IPS DF 4.7 (cell line): ENCODE data around the gene COBLL1.

Experiments used
- DNase-seq: peaks from one replicate; pipeline ENCODE4 v3.0.0-alpha.2; 2013; ENCODE audit warnings: low spot score; ENCODE audit errors: extremely low read depth

COBLL1 gene

DNA sequence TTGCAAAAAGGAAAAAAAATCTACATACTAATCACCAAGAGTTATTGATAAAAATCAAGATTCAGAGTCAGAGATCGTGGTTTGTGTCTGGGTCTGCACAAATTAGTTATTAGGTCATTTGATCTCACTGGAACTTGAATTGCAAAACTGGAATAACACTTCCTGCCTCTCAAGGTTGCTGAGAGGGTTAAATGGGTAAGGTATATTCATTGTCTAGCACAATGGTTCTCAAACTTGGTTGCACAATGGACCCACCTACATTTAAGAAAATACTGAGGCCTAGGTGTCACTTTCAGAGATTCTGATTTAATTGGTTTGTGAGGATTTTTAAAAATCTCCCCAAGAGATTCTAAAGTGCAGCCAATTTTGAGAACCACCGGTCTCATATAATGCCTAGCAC, 84.8 kb downstream of the COBLL1 start:
- DNase-seq = no peak

DNA sequence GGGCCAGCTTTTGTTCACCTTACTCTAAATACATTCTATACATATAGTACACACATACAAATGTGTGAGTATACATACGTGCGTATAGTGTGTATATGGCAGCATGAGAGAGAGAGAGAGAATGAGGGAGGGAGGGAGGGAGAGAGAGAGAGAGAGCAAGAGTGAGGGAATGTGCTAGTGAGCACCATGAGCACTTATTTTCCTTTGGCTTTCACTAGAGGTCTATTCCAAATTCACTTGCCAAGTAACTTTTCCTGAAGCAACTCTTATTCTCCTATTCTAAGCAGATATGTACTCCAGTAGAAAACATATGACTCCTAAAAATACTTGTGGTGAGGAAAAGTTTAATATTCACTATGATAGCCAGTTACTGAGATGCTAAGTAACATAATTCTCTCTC, 85.7 kb downstream of the COBLL1 start:
- DNase-seq = no peak

DNA sequence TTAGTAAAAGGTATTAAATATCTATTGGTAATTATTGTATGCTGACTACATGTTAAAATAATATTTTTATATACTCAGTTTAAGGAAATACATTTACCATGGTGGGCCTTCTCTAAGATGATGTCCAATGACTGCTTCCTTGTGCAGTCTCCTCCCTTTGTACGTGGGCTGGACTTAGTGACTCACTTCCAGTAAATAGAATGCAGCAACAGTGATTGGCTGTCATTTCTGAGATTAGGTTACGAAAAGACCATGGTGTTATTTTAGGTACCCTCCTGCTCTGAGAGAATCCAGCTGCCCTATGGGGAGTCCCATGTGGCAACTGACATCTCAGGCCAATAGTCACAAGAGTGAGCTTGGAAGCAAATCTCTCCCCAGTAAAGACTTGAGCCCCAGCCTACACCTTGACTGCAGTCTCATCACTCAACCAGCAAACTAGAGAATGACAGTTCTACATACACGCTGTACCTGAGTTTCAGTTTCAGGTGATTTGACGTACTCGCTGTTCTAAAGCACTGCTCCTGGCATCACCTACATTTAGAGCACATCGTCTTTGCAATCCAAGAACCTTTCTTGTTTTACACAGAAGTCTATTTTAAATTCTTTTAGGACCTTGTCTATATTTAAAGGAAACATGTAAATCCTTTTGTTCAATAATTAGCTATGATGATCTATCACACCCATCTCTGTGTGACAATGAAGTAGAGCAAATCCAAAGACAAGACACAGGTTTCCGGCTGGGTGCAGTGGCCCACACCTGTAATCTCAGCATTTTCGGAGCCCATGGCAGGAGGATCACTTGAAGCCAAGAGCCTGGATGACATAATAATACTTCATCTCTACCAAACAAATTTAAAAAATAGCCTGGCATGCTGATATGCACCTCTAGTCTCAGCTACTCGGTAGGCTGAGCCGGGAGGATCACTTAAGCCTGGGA, 87.2 kb downstream of the COBLL1 start:
- DNase-seq = no peak

DNA sequence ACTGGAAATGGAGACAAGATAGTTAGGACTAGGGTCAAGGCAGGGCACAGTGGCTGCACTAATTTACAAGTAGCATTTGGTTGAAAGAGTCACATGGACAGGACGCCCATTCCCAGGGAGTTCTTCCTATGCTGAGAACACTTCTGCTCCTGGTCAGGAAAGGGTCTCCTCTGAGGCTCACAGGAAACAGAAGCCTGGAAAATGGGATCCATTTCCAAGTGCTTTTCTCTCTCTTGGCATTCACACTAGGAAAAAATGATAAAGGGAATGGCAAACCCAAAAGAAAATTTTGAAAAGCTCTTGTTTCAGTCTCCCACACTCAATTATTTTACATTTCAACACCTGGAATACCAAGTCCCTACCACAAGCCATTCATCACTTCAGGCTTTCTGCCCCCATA, 88.7 kb downstream of the COBLL1 start:
- no peak for DNase-seq

DNA sequence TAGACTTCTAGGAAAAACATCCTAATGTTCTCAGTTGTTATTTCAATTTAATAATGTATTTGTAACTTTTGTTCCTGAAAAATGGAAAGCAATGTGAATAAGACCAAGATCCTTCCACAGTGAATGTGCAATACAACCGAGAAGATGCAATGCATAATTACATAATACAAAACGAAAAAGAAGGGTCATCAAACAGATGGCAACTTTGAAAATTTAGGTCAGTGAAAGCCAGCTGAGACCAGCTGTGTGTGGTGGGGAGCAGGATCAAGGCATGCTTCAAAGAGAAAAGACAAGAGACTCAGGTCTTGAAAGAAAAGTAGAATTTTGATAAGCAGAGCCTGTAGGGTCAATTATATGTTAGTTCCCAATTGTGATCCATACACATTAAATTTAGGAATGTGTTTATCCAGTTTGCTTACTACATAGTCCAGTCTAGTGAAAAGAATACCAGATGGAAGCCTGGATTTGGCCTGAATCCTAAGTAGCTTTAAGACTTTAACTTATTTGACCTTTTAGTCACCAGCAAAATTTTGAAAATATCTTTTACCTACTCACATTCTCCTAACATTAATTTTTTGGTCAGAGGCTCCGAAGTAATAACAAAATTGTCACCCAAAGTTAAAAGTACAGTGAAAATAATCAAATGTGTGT, 93.7 kb downstream of the COBLL1 start:
- no peak for DNase-seq

DNA sequence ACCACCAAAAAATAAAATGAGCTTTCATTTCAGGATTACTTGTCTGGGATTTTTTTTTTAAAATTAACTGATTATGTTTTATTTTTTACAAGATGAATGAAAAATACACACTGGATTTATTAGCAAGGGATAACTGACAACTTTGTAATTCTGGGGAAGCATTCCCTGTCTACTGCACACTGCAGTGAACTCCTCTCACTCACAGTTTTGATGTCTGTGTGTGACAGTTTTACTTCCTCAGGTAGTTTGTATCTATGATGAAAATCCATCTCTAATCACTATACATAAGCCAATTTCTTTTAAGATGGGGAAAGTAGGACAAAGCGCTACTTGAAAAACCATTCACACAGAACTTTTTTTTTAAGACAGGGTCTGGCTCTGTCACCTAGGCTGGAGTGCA, 94.5 kb downstream of the COBLL1 start:
- DNase-seq = no peak

DNA sequence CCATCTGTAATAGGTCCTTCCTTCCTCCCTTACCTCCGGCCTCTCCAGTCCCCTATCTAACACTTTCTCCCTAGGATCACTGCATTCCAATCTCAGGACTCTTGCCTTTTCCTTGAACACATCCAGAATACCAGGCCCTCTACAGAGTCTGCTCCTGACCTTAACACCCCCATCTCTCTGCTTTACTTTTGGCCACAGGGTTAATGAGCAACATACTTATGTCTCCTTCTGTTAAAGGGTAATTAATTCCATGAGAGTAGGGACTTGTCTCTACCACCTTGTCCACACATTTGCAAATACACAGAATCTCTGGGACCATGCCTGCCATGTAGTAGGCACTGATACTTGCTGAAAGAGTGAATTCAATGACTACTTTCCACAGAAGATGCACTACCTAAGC, 94.9 kb downstream of the COBLL1 start:
- no peak for DNase-seq

DNA sequence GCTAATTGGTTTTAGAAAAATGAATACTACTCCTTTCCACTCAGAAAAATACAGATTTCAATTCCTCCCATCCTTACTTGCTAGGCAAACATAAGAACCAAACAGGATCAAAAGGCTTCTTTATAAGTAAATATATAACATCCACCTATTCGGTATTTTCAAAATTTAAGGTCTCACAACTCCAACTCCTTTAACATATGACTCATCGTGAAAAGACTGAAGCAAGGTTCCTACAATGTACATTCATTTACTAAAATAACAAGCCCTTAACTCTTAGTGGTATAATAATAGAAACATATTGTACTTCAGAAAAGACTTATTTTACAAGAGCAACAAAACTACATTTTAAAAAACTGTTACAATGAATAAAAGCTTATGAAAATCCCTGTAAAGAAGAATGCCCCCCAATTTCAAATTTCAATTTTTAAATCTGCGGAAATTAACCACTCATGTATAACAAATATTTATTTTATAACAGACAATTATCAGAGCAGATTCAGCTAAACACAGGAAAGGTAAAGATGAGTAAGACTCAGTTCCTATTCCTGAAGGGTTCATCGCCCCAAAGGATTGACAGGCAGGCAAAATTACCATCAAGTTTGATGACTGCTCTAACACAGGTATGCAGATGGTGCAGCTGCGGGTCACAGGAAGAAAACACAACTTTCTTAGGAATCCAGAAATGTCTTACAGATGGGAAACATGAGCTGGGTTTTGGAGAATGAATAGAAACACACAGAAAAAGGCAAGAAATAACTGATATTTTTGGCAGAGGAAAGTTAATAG, 96.4 kb downstream of the COBLL1 start:
- no peak for DNase-seq

DNA sequence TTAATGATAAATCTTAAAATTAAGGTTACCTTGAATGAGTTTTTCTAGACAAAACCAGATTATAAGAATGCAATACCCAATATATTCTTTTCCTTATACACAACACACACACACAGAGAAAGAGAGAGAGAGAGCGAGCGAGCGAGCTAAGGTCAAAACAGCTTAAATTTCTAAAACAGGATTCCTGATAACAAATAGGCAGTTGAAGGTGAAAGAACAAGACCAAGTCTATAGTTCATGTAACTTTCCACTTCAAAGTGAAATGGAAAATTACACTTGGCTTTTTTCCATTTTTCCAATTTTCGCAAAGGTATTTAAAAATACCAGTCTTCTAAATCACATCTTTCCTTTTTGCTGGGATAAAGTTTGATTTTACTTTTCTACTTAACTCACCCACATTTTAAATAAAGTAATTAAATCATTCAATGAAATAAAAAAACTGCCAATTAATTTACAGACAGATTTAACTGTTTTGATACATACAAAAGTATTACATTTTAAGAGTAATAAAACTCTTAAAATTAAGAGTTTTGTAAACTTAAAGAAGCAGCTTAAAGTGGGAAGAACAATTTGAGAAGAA, 98.8 kb downstream of the COBLL1 start:
- no peak for DNase-seq

DNA sequence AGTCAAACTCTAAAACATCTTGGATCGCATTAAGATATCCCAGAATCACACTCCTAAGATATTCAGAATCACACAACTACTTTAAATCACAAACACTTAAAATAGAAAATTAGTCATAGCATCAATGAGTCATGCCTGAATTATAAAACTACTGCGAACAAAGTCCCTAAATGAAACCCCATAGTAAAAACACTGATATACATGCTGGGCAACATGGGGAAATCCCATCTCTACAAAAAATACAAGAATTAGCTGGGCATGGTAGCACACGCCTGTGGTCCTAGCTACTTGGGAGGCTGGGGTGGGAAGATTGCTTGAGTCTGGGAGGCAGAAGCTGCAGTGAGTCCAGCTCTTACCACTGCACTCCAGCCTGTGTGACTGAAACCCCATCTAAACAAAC, 101.7 kb downstream of the COBLL1 start:
- no peak for DNase-seq

DNA sequence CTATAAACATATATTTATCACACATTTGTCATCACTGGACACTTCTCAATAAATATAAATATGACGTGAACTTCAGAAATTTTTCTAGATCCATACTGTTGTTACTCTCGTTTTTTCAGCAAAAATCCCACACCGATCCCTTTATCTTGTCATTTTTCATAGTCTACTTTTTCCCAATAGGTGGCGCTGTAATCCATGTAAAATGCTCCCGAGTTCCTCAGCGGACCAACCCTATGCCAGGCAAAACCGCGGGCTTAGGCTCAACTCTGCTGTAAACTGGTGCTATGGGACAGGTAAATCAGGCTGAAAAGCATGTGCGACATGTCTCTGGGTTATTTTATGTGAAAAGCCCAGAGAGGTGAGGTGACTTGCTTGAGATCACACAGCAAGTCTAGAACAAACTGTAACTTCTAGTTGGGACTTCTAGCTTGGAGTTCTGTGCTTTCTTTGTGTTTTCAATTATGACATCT, 104.0 kb downstream of the COBLL1 start:
- DNase-seq = peak; percentile 53

DNA sequence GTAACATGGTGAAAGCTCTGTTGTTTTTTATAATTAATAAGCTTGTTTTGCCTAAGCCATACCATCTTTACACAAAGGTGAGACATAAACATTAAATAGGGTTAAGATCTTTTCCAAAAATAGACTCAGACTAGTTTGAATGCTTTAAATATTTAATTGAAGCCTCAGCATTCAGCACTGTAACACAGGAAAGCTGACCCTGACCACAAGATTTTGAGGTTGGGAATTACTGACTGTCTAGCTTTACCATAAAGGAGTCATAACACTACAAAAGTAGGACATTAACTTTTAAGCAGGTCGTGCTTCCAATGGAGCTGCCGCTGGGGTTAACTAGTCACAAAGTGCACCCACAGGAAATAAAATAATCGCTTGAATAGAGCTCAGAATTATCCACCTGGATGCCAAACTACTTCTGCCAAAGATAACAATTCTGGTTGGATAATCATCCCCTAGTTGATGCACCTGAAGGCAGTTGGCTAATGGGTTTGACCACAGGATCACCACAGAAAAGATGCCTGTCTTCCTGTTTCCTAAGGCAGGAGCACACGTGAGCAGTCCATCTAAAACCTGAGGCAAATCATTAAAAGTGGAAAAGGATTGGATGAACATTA, 106.2 kb downstream of the COBLL1 start:
- no peak for DNase-seq

DNA sequence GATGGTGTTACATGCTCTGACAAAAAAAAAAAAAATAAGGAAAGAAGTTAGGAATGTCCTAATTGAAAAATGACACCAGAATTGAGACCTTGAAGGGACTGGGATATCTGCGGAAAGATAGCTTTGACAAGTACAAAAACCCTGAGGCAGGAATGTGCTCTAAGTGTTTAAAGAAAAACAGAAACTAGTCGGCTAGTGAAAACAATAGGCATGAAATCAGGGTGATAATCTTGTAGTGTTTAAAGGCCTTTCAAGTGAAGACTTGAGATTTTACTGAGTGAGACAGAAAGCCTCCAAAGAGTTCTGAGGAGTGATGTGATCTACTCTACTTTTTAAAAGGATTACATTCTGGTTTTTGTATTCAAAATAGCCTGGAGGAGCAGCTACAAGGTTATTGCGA, 107.4 kb downstream of the COBLL1 start:
- DNase-seq = no peak

DNA sequence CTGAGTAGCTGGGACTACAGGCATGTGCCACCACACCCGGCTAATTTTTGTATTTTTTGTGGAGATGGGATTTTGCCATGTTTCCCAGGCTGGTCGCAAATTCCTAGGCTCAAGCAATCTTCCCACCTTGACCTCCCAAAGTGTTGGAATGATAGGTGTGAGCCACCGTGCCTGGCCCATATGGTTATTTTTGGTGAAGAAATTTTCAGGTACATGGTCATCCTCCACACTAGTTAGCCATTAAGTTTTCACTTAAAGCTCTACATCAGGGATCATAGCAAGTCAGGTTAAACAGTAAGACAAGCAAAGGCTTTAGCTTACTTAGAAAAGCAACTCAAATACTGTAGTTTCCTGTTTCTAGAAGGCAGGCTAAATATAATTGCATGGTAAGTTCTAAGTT, 116.1 kb downstream of the COBLL1 start:
- DNase-seq = no peak

DNA sequence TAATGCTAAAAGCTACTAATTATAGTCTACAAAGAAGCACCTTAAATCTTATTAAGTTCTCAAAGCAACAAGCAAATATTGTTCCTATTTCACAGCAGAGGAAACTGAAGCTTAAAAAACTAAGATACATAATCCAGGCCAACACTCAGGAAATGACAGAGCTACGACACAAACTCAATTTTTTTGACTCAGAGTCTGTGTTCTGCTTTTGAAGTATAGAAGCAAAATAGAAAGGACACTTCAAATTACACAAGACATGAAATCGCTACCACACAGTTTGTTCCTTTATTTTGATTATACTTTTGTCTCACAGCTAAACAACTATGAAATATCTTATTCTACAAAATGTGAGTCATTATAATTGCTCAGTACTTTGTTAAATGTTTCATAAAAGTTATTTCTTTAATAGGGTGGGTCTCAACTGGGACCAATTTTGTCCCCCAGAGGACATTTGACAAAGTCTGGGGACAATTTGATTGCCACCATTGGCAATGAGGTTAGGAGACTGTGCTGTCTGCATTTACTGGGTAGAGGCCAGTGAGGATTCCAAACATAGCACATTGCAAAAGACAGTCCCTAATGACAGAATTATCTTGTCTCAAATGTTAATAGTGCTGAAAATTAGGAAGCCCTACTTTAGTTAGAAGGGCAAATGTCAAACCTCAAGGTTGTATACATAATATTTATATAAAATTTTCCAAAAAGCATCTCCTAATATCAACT, 118.8 kb downstream of the COBLL1 start:
- no peak for DNase-seq

DNA sequence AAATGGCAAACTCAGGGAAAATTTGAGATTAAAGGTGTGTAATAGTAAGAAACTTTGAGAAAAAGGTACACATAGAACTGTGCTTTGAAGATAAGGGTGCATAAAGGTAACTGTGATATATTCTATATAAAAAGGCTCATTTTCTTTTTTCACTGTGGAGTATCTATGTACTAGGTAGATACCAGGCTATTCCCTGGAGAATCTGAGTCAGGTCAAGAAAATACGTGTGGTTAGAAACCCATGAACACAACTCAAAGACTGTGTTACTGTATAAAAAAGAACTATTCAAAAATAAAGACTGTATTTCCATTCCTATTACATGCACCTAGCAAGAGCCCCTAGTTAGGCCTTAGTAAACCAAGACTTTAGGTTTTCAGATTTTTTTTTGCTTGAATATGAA, 120.2 kb downstream of the COBLL1 start:
- no peak for DNase-seq

DNA sequence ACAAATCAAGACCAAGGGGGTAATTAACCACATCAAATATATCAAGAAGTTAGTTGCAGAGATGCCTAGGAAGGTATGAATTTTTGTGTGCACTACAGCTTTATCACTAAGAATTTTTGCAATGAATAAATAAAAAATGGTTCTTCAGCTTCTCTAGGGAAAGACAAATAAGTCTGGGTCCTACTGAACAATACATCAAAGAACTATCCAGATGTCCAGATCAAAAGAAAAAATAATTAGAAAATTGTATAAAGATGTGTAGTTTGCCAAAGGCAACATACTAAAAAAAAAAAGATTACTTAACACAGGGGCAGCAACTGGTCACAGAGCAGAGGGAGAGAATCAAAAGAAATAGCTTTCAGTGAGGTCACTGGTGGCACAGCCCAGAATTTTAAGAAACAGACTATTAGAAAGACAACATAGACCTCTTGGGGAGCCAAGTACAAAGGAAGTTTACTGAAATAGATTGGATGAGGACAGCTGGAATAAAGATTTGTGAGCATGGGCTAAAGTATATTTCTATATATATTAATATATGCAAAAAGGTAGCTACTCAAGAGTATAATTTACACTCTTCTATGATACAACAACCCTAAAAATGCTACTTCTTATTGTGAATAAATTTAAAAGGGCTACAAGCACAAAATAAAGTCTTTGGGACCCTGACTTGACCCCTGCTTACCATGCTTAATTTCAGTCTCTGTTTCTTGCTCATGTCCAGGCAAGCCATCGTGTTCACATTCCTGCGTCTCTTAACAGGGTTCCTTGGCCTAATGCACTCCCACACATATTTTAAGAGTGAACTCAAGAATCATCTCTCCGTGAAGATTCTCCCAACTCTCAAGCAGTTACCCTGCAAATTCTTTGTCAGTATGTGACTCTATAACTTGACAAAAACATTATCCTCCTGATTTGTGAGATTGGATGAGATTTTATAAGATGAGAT, 121.4 kb downstream of the COBLL1 start:
- no peak for DNase-seq

DNA sequence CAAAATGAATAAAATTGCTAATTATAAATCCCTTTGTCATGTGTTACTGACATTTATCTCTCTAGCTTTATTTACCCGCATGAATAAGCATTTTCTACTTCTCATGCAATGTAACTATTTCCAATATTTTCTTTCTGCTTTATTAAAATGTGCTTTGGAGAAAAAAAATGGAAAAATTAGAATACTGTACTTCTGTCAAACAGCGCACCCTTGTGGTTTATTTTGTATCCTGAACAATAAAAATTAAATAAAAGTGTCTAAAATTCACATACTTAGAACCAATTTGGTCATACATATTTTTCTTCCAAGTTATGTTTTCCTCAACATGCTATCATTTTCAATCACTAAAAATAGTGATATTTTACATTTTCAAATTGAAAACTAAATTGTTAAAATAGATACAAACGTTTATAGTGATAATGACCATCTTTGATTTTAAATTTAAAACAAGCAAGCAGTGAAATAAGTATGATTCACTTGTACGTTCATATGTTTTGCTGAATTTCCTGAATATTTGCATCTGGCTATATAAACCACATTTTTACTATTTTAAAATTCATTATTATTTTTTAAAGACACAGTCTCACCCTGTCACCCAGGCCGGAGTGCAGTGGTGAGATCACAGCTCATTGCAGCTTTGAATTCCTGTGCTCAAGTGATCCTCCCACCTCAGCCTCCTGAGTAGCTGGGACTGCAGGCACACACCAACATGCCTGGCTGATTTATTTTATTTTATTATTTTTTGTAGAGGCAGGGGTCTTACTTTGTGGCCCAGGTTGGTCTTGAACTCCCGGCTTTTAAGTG, 124.4 kb downstream of the COBLL1 start:
- DNase-seq = no peak

DNA sequence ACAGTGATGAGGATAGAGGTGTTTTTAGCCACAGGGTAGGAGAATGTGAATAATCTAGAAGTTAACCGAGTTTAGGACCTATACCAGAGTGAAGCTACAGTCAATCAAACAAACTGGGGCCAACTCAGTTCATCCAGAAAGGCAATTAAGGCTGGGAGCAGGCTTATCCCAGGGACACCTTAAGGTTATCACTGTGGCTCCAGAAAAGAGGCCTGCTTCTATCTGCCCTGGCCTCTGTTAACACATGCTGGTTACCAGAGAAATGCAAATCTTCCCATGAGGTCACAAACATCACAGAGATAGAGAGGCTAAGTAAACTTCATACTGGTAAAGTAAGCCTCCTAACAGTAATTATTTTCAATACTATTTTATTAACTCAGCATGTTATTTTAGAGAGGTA, 127.2 kb downstream of the COBLL1 start:
- no peak for DNase-seq
